Thyroid gland (tissue), 4 donors: ENCODE measurements around the gene MKNK2. TPM values are rescaled to one million over a fixed set of nuclear protein-coding genes. Genes with fewer than 3 reads are reported as not detected.

Source experiments
- DNase-seq, 2 donors: peaks; one replicate each; pipeline ENCODE4 v3.0.0-alpha.2; 2019
- H3K27ac ChIP-seq, 3 donors: fragments of 200-600 bp; sonication (generic); 1 replicate in 2 of 3; 2 replicates in 1 of 3; pipeline ENCODE4 v1.5.1; 2016 to 2019; ENCODE audit warnings: mild to moderate bottlenecking in 1 of 3, moderate library complexity in 1 of 3
- H3K27me3 ChIP-seq: fragments of 200-600 bp; sonication (generic); one replicate; pipeline ENCODE4 v1.5.1; 2019
- H3K36me3 ChIP-seq, 2 donors: fragments of 200-600 bp; sonication (generic); one replicate each; pipeline ENCODE4 v1.5.1; 2016 to 2019
- H3K4me1 ChIP-seq, 2 donors: fragments of 200-600 bp; sonication (generic); one replicate each; pipeline ENCODE4 v1.5.1; 2017 to 2019
- H3K4me3 ChIP-seq, 3 donors: fragments of 200-600 bp; sonication (generic); replicated peaks in 1 of 3; 1 replicate in 2 of 3; 2 replicates in 1 of 3; pipeline ENCODE4 v1.5.1; 2016; ENCODE audit warnings: mild to moderate bottlenecking in 1 of 3
- H3K9me3 ChIP-seq: fragments of 200-600 bp; sonication (generic); one replicate; pipeline ENCODE4 v1.5.1; 2017
- POLR2A ChIP-seq, 2 donors: fragments of 450-650 bp; IDR thresholded peaks; one replicate each; pipeline ENCODE4 v1.6.1; 2017; ENCODE audit warnings: antibody characterized with exemption in 2 of 2, mild to moderate bottlenecking in 2 of 2, moderate library complexity in 1 of 2
- WGBS, 2 donors: methylation state at CpG; one replicate each; pipeline ENCODE4 v1.1.5; 2017; 5-methylcytosine and 5-hydroxymethylcytosine counted together
- intact Hi-C: fragments of 100-400 bp; cut with DNase I; formaldehyde crosslinking; loops from one replicate; pipeline ENCODE4 v1.15.1; 2023
- total RNA-seq, 4 donors: library from RNA; depleted of rRNA; stranded (reverse); fragments of >200 nt; gene quantifications; one replicate each; pipeline ENCODE4 v1.2.3, GENCODE V29; 2016
- TF ChIP-seq, protein P1 (sequence below), 6 experiments: fragments of 200-600 bp in 3 of 6; fragments of 450-650 bp in 3 of 6; sonication (generic) in 3 of 6; IDR thresholded peaks; one replicate each; pipeline ENCODE4 v1.5.1; 2016 to 2019; ENCODE audit warnings: antibody characterized with exemption in 6 of 6, mild to moderate bottlenecking in 2 of 6, inconsistent platforms in 1 of 6, moderate library complexity in 1 of 6

The MKNK2 gene
- total RNA-seq, 4 donors from 2014 or later: 106 to 161 (median 123) TPM

DNA sequence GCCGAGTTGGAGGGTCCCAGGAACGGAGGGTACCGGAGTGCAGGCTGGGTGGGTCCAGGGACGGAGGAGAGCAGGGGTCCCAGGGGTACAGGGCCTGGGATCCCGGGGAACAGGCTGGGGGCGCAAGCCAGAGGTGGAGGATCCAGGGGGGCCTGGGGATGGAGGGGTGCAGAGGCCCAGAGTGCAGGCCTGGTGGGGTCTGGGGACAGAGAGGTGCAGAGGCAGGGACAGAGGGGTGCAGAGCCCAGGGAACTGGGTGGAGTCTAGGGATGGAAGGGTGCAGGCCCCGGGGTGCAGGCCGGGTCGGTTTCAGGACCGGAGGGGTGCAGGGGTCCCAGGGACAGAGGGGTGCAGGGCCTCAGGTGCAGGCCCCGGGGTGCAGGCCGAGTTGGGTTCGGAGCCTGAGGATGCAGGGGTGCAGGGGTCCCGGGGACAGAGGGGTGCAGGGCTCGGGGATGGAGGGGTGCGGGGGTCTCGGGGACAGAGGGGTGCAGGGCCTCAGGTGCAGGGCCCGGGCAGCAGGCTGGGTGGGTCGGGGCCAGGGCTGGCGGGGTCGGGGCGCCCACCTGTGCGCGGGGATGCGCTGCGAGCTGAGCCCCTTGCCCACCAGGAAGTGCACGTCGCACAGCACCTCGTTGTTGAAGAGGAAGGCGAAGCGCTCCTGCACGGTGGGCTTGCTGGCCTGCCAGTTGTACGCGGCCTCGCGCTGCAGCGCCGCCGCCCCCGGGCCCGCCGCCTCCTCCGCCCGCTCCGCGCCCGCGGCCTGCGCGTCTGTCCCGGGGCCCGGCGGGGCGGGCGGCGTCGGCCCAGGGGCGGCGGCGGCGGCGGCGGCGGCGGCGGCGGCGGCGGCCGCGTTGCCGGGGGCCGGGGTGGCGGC is 36.1 kb downstream of the MKNK2 start:
- Histone ChIP-seq H3K27me3 (no peaks in the 10 kb centered on the region), H3K27ac (peak overlapping the region in 1 of 3 donors; percentile 70), H3K4me3 (peak overlapping the region in 2 of 3 donors; percentile 15 to 64), H3K9me3 (no peaks in the 10 kb centered on the region), H3K4me1 (peaks cover 13% of the 10 kb centered on the region in 2 donors), H3K36me3 (no peaks in the 10 kb centered on the region)
- 39 to 44% methylated on average over 13 to 16 of the region's 74 CpGs for WGBS, 2 donors
- TF ChIP-seq, protein P1, sequence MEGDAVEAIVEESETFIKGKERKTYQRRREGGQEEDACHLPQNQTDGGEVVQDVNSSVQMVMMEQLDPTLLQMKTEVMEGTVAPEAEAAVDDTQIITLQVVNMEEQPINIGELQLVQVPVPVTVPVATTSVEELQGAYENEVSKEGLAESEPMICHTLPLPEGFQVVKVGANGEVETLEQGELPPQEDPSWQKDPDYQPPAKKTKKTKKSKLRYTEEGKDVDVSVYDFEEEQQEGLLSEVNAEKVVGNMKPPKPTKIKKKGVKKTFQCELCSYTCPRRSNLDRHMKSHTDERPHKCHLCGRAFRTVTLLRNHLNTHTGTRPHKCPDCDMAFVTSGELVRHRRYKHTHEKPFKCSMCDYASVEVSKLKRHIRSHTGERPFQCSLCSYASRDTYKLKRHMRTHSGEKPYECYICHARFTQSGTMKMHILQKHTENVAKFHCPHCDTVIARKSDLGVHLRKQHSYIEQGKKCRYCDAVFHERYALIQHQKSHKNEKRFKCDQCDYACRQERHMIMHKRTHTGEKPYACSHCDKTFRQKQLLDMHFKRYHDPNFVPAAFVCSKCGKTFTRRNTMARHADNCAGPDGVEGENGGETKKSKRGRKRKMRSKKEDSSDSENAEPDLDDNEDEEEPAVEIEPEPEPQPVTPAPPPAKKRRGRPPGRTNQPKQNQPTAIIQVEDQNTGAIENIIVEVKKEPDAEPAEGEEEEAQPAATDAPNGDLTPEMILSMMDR (IDR thresholded peaks at IDR 0.05): no peak
- TF ChIP-seq POLR2A (IDR thresholded peaks at IDR 0.05): no peak
- intact Hi-C loops: loop anchor here (5.0 kb wide), 1 partner anchor 68 kb away; no protein-coding TSS in a partner anchor
- no peak for DNase-seq

GRCh38 chr19:2014131-2014571 is 36.9 kb downstream of the MKNK2 start:
- Histone ChIP-seq H3K9me3 (no peaks in the 10 kb centered on the region), H3K27me3 (no peaks in the 10 kb centered on the region), H3K27ac (no peak overlapping the region), H3K36me3 (no peaks in the 10 kb centered on the region), H3K4me1 (peaks cover 13% of the 10 kb centered on the region in 2 donors), H3K4me3 (no peak overlapping the region)
- TF ChIP-seq, protein P1 (IDR thresholded peaks at IDR 0.05): no peak
- TF ChIP-seq POLR2A (IDR thresholded peaks at IDR 0.05): no peak
- intact Hi-C loops: loop anchor here (5.0 kb wide), 1 partner anchor 67 kb away; no protein-coding TSS in a partner anchor
- WGBS, 2 donors: 78 to 86% methylated on average over 5 of the region's 5 CpGs
- no peak for DNase-seq

DNA sequence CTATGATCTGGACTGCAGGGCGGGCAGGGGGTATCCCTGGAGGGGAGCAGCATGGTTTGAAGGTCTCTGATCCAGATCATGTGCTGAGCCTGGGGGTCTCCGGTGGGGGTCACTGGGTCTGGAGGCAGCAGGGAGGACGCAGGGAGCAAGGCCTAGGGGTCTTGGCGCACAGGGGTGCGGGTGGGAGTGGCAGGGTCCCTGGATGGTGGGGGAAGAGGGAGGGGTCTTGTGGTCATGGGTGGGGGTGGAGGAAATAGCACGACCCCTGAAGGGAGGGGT is 37.4 kb downstream of the MKNK2 start:
- H3K27me3 ChIP-seq: no peaks in the 10 kb centered on the region
- H3K4me3 ChIP-seq: no peak overlapping the region
- H3K27ac ChIP-seq: no peak overlapping the region
- H3K36me3 ChIP-seq: no peaks in the 10 kb centered on the region
- WGBS, 2 donors: 86 to 93% methylated on average over 6 of the region's 6 CpGs
- H3K4me1 ChIP-seq: peaks cover 13% of the 10 kb centered on the region in 2 donors
- intact Hi-C loops: loop anchor here (5.0 kb wide), 1 partner anchor 66 kb away; no protein-coding TSS in a partner anchor
- H3K9me3 ChIP-seq: no peaks in the 10 kb centered on the region
- TF ChIP-seq POLR2A (IDR thresholded peaks at IDR 0.05): no peak
- TF ChIP-seq, protein P1 (IDR thresholded peaks at IDR 0.05): no peak
- no peak for DNase-seq

DNA sequence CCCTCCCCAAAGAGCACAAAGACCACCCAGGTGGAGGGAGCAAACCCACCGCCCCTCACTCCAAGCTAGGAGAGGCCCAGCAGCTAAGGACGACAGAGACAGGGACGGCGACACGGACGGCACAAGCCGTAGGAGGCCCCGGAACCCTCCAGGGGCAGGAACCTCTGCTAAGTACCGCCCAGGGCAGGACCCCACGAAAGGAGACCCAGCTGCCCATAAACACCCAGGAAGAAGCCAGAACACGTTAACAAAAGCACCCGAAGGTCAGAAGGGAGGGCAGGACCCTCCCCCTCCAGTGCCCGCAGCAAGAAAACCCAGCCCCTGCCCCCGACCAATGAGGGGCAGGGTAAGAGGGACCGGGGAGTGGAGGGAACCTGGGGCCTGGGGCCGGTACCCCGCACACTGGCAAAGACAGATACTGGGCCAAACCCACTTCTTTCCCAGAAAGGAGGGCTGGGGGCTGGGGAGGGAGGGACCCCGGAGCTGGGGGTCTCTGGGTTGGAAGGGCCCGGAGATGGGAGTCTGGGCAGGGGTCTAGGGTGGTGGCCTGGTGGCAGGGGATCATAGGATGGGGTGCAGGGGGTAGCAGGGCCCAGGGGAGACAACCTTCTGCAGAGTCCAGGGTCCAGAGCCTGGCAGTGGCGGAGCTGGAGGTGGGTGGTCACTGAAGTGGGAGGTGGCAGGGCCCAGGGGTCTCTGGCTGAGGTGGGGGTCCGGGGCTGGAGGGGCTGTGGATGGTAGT is 37.9 kb downstream of the MKNK2 start:
- Histone ChIP-seq H3K4me3 (no peak overlapping the region), H3K9me3 (no peaks in the 10 kb centered on the region), H3K36me3 (no peaks in the 10 kb centered on the region), H3K4me1 (peaks cover 13 to 16% of the 10 kb centered on the region in 2 donors), H3K27me3 (no peaks in the 10 kb centered on the region), H3K27ac (no peak overlapping the region)
- intact Hi-C loops: loop anchor here (5.0 kb wide), 1 partner anchor 66 kb away; no protein-coding TSS in a partner anchor
- 93 to 94% methylated on average over 11 to 18 of the region's 21 CpGs for WGBS, 2 donors
- no peak for TF ChIP-seq POLR2A (IDR thresholded peaks at IDR 0.05)
- TF ChIP-seq, protein P1 (IDR thresholded peaks at IDR 0.05): no peak
- no peak for DNase-seq
